GM19452 (cell line): Measurements from ENCODE around the gene PDE2A.
"Not testable (repeated sequence)": the region's sequence is repeated elsewhere in the genome, so short reads cannot be mapped to it uniquely, and the experiment has no call there.

Experiments
- ATAC-seq: cut with Tn5 transposase; IDR thresholded peaks from one replicate; pipeline ENCODE4 v1.9.1; 2021; ENCODE audit not compliant: unreplicated experiment

The PDE2A gene

DNA sequence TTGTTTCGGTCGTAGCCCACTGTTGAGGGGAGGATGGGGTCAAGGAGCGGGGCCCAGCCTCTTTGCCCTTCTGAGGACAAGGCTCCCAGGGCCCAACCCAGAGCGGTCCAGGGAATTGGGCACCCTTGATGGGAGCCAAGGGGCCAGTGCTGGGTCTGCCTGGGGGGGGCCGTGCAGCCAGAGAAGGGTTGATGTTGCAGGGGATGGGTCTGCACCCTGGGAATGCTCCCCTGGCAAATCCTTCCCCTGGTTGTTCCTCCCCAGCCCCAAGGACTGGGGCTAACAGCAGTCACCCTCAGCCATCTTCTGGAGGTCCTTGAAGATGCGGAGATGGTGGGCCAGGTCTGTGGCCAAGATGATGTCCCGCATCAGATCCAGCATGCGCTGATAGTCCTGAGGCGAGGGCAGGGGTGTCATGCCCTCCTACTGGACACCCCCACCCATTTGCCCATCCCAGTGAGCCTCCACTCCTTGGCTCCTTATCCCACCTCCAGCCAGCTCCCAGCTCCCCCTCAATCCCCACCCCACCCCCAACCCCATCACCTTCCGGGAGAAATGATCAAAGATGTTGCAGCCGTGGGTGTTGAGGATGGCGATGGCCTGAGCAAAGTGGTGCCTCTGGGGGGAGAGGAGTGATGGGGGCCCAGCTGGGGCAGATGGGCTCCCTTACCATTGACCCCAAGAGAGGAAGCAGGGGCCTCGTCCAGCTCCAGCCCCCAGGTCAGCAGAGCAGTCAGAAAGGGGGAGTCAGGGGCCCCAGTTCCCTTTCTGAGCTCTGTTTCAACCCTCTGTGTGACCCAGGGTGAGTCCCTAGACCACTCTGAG lies 95.0 kb downstream of the PDE2A start:
- no peak for ATAC-seq

DNA sequence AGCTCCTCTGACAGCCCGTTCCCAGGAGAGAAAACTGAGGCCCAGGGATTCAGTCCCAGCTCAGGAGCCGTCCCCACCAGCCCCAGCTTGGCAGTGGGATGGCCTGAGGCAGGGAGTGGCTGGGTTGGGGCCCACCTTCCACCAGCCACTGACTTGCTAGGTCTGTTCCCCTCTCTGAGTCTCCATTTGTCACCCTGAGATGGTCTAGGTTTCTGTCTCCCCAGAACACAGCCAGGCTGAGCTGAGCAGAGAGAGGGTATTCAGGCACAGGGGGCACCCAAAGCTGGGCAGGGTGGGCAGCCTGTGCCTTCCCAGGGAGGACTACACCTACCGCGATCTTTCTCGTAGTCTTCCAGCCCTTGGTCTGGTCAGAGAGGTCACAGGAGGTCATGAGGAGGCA lies 95.7 kb downstream of the PDE2A start:
- no peak for ATAC-seq

DNA sequence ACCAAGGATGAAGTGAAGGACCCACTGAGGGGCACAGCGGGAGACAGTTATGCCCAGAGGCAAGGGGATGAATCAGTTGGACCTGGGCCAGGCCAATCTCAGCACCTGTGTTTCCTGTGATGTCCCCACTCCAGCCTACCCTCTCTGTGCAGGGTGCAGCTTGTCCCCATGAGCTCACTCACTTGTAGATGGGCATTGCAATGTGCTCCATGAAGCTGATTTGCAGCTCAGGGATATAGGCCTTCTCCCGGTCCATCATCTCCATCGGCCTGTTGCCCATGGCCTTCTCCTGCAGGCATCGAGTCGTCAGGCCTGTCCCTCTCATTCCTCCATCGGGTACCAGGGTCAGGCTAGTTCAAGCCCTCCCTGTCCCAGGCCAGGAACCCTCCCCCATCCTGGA lies 96.2 kb downstream of the PDE2A start:
- no peak for ATAC-seq

DNA sequence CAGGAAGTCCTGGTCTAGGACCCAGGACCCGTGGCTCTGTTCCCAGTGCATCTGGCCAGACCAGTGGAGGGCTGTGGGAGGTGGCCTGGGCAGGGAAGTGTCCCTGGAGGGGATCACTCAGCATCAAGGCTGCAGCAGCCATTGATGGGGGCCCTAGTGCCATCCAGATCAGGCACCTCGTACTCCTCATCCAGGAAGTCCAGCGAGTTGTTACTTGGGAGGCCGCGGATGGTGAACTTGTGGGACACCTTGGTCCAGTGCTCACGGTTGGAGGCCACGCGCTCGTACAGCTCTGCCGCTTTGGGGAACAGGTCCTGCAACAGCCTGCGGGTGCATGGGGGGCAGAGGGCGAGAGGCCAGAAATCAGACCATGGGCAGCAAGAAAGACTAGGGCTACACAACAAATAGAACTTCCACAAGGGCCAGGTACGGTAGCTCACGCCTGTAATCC lies 96.9 kb downstream of the PDE2A start:
- no peak for ATAC-seq

DNA sequence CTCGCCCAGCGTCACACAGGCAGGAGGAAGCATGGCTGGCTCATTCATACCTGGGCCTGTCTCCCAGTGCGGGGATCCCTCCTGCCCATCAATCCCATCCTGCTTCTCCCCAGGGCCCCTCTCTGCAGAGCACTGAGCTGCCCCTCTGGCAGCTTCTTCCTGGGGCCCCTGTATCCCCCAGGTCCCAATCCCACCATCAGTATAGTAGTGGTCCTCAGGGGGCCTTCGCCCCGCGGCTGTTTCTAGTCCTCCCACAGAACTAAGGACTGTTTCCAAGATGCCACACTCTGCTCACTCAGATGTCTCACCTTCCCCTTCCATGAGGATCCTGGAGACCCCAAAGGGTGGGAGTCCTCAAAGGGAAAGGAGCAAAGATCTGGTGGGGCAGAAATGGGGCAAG lies 97.6 kb downstream of the PDE2A start:
- ATAC-seq = no peak

DNA sequence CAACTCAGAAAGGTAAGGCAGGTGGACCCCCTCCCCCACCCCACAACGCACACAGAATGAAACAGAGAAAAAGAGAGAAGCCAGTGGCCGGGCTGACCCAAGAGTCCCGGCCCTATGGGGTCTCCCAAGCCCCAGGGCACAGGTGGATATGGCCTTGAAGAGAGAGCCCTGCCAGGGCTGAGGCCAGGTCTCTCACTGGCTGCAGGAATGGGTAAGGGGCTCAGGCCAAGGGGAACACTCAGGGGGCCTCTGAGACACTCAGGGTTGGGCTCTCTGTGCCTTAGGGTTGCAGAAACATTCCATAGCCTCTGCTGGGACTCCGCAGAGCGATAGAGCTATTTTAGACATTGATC lies 98.0 kb downstream of the PDE2A start:
- no peak for ATAC-seq

DNA sequence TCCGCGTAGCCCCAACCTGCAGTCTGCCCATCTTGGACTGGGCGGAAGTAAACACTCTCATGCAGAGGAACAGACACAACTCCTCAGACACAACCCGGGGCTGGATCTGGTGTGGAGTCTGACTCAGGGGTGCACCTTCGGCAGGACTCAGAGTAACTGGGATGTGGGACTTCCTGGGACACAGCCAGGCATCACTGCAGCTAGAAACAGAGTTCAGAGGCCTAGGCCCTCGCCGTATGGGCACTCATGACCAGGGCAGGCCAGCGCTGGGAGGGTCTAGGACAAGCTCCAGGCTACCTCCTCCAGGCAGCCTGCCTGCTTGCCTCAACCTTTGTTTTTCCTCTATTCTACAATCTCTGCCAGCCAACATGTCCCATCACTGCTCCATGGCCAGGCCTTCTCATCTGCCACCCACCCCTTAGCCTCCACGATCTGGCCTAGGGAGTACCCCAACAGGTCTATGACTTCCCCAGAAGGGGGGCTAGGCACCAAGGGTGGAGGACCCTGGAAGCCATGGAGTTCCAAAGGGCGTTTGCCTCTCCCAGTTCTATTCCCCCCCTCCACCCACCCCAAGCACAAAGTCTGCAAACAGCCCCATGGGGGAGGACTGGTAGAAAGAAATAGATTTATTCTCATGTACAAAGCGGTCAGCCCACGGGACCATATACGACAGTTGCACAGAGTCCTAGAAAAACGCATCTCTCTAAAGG lies 98.5 kb downstream of the PDE2A start:
- no peak for ATAC-seq

DNA sequence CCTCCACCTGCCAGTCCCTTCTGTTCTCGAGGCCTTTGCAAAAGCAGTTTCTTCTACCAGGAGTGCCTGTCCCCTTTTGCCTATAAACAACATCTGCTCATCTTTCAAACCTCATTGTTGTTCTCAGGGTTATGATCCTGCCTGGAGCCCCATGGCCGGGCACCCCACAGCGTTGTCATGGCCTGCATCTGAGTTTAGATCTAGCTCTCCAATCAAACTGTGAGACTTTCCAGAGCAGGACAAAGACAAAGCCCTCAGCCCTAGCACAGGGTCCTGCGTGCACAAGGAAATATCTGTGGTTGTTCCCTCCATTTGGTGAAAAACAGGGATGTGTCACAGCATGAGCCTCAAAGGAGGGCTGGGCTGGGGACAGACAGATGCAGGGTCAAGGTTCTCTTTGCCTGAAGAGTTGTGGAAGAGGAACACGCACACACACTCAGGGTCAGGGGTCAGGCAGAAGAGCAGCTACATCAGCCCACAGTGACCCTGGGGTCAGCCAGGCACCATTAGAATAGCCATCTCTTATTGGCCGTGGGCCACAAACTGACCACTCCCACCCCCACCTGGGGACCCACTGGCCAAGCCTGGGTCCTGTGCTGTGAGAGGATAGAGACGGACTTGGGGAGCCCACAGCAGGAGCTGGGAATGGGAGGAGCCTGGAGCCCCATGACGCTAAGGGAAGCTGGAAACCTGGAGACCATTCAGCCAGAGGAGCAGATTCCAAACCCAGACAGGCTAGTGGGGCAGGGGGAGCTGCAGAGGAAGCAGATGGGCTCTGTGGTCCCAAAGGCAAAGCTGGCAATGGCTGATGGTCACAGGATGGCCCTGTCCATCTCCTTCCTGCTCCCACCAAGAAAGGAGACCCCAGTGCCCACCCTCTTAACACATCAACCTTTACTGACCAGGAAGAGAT lies 99.4 kb downstream of the PDE2A start:
- ATAC-seq = no peak

DNA sequence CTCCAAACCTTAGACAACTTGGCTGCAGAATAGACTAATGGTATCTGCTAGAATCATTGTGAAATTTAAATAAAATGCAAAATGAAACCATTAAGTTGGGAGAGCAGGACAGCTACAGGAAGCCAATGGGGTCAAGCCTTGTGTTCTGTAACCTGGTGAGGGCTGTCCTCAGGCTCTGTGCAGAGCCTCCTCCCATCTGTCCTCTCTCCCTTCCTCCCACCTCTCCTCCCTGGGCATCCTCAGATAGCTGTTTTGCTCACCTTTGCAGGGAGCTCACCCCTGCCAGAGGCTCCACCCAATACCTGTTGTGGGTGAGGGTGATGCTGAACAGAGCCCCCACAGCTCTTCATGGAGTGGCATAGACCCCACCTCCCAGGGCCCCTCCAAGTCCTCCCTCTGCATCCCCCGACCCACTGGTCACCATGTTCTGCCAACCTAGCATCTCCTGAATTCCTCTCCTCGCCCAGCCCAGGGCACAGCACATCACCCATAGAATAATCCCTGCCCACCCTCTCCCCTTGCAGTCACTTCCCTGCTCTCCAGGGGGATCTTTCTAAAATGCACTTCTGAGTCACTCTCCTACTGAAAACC lies 100.3 kb downstream of the PDE2A start:
- ATAC-seq = no peak

DNA sequence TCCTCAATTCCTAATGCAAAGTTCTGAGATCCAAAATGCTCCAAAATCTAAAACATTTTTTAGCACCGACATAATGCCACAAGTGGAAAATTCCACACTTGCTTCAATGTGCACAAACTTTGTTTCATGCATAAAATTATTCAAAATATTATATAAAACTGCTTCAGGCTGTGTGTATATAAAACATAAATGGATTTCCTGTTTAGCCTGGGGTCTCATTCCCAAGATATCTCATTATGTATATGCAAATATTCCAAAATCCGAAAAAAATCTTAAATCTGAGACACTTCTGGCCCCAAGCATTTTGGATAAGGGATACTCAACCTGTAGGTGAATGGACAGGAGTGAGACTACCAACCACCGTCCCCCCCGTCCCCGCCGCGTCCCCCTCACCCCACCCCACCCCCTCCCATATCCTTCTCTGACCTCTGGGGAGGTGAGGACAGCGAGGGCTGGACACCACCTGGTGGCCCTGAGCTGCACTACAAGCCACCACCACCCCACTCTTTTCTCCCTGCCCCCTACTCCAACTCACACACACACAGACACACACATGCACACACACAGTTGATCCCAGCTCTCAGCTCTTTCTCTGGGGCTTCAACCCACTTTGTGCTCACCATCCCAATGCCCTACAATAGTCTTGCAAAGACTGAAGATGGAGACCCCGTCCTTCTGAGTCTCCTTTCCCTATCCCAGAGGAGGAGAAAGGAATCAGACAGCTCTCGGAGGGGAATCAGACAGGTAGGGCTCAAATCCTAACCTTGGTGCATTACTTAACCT lies 101.0 kb downstream of the PDE2A start:
- ATAC-seq = no peak

DNA sequence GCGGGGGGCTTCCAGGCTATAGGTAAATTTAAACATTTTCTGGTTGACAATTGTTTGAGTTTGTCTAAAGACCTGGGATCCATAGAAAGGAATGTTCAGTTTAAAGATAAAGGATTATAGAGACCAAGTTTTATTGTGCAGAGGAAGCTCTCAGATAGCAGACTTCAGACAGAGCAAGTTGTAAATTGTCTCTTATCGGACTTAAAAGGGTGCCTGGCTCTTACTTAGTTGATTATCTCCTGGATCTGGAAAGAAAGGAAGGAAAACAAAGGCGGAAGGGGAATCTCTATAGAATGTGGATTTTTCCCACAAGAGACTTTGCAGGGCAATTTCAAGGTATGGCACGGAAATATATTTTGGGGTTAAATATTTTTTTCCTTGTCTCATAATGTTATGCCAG lies 101.7 kb downstream of the PDE2A start:
- ATAC-seq = not testable (repeated sequence)

DNA sequence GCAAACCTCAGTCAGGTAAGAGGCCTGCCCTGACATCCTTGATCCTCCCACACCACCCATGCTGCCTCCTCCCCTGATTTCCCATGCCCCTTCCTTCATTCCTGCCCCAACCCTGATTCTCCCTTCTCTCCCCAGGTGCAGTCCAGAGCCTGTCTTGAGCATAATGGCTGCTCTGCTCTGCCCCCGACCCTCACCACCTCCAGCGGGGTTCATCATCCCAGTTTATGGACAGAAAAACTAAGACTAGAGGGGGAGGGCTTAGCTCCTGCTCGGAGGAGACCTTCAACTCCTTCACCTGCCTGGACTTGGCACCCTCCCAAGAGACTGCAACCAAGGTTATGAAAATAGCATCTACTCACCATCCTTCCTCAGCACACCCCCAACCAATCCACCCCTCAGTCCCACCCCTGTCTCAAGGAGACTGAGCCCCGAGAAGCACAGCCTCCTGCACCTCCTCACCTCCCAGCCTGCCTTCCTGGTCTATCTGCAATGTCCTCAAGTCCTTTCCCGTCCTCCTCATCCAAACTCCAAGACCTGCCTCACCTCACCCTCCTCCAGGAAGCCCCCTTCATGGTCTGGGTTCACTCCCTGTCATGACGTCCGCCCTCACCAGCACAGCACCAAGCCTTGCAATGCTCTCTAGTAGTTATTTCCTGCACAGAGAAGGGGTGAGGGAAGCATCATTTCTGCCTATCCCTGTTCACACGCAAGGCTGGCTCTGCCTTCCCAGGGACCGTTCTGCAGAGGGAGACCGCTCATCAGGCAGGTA lies 103.1 kb downstream of the PDE2A start:
- no peak for ATAC-seq

DNA sequence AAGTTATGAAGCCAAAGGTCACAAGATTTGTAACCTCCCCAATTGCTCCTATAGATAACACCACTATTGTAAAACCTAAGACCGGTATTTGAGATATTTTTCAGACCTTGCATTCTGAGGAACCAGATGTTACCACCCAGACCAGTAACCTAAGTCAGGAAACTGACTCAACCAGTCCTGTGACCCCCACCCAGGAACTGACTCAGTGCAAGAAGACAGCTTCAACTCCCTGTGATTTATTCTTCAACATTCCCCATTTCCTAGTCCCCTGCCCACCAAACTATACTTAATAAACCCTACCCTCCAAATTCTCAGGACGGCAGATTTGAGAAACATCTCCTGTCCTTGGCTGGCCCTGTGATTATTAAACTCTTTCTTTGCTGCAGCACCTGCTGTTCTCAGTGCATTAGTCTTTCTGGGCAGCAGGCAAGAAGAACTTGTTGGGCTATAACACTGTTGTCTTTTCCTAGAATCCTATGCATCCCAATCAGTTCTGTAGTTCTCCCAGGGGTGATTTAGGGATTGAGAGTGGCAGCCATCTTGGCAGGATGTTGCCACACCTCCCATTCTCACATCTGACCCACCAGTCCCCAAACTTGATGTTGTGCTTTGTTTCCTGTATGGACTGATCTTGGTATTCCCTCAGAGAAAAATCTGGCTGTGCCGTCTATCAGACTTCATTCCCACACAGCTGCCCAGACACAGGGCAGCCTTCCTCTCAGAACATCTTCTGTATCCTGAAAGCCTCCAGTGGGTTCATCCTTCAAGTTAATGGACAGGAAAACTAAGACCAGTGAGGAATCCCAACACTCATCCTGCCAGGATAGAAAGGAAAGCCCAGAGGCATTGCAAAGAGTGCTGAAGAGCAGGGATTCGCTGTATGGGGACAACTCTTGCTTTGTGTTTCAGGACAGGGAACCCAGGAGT lies 104.0 kb downstream of the PDE2A start:
- ATAC-seq = no peak

DNA sequence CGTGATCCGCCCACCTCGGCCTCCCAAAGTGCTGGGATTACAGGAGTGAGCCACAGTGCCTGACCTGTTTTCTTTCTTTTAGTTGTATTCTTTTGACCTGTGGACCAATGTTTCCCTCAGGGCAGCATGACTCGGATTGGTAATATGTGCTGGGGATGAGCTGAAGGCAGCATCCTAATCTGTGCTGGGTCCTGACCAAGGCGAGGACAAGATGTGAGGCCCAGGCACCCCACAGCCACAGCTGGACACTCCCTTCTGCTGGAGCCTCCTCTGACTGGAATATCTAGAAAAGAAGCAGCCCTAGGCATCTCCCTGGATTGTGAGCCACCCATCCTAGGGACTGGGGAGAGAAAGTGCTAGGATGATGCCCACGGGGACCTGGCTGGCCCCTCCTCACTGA lies 105.4 kb downstream of the PDE2A start:
- ATAC-seq = no peak

DNA sequence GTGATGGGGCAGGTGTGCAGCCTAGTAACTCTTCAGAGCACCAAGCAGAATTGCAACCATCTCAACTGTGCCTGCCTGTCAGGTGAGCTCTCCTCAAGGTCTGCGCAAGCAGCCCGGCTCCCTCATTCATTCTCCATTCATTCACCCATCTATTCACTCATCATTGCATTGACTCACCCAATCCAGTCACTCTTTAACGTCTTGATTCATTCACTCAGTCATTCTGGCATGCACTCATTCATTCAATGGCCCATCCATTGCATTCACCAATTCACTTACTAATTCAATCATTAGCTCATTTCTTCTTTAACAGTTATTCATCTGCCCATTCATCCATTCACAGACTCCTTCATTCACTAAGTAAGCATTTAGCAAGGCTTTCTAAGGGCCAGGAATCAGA lies 111.8 kb downstream of the PDE2A start:
- no peak for ATAC-seq

DNA sequence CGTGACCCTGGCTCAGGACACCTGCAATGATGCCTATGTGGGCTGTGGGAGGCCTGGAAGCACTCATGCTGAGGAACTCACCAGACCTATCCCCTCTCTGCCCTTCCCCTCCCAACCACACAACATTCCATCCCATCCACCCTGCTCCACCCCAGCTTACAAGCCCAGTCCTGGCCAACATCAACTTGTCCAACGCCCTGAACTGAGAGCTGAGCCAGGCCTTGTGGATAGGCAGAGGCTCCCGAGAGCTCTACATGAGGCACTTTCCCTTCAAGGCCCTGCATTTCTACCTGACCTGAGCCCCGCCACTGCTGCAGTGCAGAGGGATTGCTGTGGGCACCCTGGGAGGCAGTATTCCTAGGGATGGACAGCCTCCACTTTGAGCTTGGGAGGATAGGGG lies 112.4 kb downstream of the PDE2A start:
- no peak for ATAC-seq

DNA sequence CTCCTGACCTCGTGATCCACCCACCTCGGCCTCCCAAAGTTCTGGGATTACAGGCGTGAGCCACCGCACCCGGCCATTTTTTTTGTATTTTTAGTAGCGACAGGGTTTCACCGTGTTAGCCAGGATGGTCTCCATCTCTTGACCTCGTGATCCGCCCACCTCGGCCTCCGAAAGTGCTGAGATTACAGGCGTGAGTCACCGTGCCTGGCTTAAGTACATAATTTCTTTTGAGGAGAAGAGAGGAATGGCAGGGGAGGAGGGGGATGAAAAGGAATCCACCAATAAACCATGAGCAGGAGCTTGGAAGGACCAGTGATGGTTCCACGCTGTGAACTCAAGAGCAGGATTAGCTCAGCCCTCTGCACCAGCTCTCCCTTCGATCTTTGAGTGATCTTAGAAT lies 113.4 kb downstream of the PDE2A start:
- ATAC-seq = not testable (repeated sequence)

DNA sequence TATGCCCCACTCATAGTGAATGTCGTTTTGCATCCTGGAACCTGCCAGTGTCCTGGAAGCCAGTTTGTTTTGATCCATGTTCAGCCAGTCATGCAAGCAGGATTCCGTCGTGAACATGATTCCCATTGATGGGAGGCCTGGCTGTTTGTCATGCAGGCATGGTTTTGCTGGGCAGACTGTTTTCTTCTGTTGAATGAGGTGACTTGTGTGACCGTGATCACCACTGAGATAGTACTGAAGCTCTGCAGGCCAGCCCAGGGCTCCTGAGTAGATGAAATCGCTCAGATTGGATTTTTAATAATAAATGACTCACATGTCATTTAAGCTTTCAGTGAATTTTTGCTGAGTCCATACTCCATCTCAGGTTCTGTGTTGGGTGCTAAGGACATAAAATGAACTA lies 117.8 kb downstream of the PDE2A start:
- ATAC-seq = no peak
